ENCODE measurements around the gene BCL11B.

- peak; percentile 84 to 94 (median 92) for TF ChIP-seq CTCF (IDR thresholded peaks at IDR 0.05)
- no peak for TF ChIP-seq POLR2A (IDR thresholded peaks at IDR 0.05)
- no peak for TF ChIP-seq POLR2AphosphoS5 (IDR thresholded peaks at IDR 0.05)
- TF ChIP-seq EP300 (IDR thresholded peaks at IDR 0.05), result no peak
Measured at GRCh38 chr14:99266181-99267178, 5.5 kb downstream of the BCL11B start.

Data from upper lobe of left lung (tissue), 4 donors.